GM23338 (cell line): Measurements from ENCODE around the gene TMEM63A. TPM values are rescaled to one million over a fixed set of nuclear protein-coding genes. Genes with fewer than 3 reads are reported as not detected.

ENCODE experiments used
- ATAC-seq: fragments of 200-7000 bp; cut with Tn5 transposase; 3 replicates; pipeline ENCODE4 v1.9.1; 2020
- DNase-seq: peaks from one replicate; pipeline ENCODE4 v3.0.0-alpha.2; 2015; ENCODE audit warnings: low spot score
- H2AFZ ChIP-seq: fragments of 200-600 bp; sonication (generic); 2 replicates; pipeline ENCODE4 v1.8.0; 2016; ENCODE audit warnings: antibody characterized with exemption, mild to moderate bottlenecking, moderate library complexity
- H3F3A ChIP-seq: fragments of 200-600 bp; sonication (generic); replicated peaks from 2 replicates; pipeline ENCODE4 v1.8.0; 2017; ENCODE audit warnings: antibody characterized with exemption, mixed run types, low read depth
- H3K27ac ChIP-seq: fragments of 200-600 bp; sonication (generic); 2 replicates; pipeline ENCODE4 v1.6.1; 2016; ENCODE audit warnings: low read depth
- H3K27me3 ChIP-seq: fragments of 200-600 bp; sonication (generic); 2 replicates; pipeline ENCODE4 v1.8.0; 2016; ENCODE audit warnings: mild to moderate bottlenecking, mixed run types, moderate library complexity; ENCODE audit not compliant: insufficient read depth
- H3K36me3 ChIP-seq: fragments of 200-600 bp; sonication (generic); 2 replicates; pipeline ENCODE4 v1.8.0; 2016; ENCODE audit warnings: mild to moderate bottlenecking; ENCODE audit not compliant: insufficient read depth
- H3K4me1 ChIP-seq: fragments of 200-600 bp; sonication (generic); 2 replicates; pipeline ENCODE4 v1.8.0; 2016; ENCODE audit warnings: mild to moderate bottlenecking, moderate library complexity; ENCODE audit not compliant: insufficient read depth
- H3K4me2 ChIP-seq: fragments of 200-600 bp; sonication (generic); 2 replicates; pipeline ENCODE4 v1.7.1; 2017; ENCODE audit warnings: mixed run types
- H3K4me3 ChIP-seq: fragments of 200-600 bp; sonication (generic); 2 replicates; pipeline ENCODE4 v1.6.1; 2016; ENCODE audit warnings: mixed run types
- H3K79me2 ChIP-seq: fragments of 200-600 bp; sonication (generic); replicated peaks from 2 replicates; pipeline ENCODE4 v1.8.0; 2017; ENCODE audit warnings: mild to moderate bottlenecking; ENCODE audit not compliant: insufficient read depth
- H3K9me2 ChIP-seq: fragments of 200-600 bp; sonication (generic); 2 replicates; pipeline ENCODE4 v1.8.0; 2017; ENCODE audit not compliant: insufficient read depth
- H4K20me1 ChIP-seq: fragments of 200-600 bp; sonication (generic); replicated peaks from 2 replicates; pipeline ENCODE4 v1.8.0; 2017; ENCODE audit warnings: mild to moderate bottlenecking; ENCODE audit not compliant: insufficient read depth
- H3K27ac Mint-ChIP-seq: 2 replicates; pipeline ENCODE4 v1.8.0; 2020; ENCODE audit warnings: inconsistent platforms, mild to moderate bottlenecking, moderate library complexity, mixed read lengths
- H3K27me3 Mint-ChIP-seq: 3 replicates; pipeline ENCODE4 v1.8.0; 2022; ENCODE audit warnings: low read depth, mild to moderate bottlenecking, moderate library complexity, mixed read lengths, inconsistent platforms; ENCODE audit not compliant: insufficient read depth, poor library complexity
- H3K36me3 Mint-ChIP-seq: 3 replicates; pipeline ENCODE4 v1.8.0; 2021; ENCODE audit warnings: low read depth, mild to moderate bottlenecking, inconsistent platforms, moderate library complexity, mixed read lengths
- H3K4me1 Mint-ChIP-seq: 3 replicates; pipeline ENCODE4 v1.8.0; 2020; ENCODE audit warnings: mild to moderate bottlenecking, inconsistent platforms, mixed read lengths
- H3K4me3 Mint-ChIP-seq: 3 replicates; pipeline ENCODE4 v1.8.0; 2021; ENCODE audit warnings: moderate library complexity, mild to moderate bottlenecking, inconsistent platforms, mixed read lengths
- H3K9me3 Mint-ChIP-seq: 3 replicates; pipeline ENCODE4 v1.8.0; 2020; ENCODE audit warnings: moderate library complexity, mild to moderate bottlenecking, inconsistent platforms, mixed read lengths
- EZH2 ChIP-seq: fragments of 200-600 bp; sonication (generic); IDR thresholded peaks from one replicate; pipeline ENCODE4 v1.8.0; 2017; ENCODE audit warnings: antibody characterized with exemption, mild to moderate bottlenecking, low read depth; ENCODE audit not compliant: unreplicated experiment
- POLR2AphosphoS5 ChIP-seq: IDR thresholded peaks from 2 replicates; pipeline ENCODE4 v1.6.1; 2016; ENCODE audit warnings: antibody characterized with exemption, low read depth
- ZNF114 ChIP-seq: fragments of 250-450 bp; sonication (Bioruptor Pico); IDR thresholded peaks from 2 replicates; pipeline ENCODE4 v1.5.0; 2020; ENCODE audit warnings: mild to moderate bottlenecking, moderate library complexity
- polyA plus RNA-seq: library from polyadenylated mRNA; unstranded; fragments of >200 nt; fragmentation: Nextera tagmentation; extraction: Ambion mirVana; gene quantifications from 2 replicates; pipeline ENCODE4 v1.2.1, GENCODE V29; 2016
- total RNA-seq: library from RNA; depleted of rRNA; stranded (reverse); fragments of >200 nt; shearing (Covaris generic); gene quantifications from 2 replicates; pipeline ENCODE4 v1.2.3, GENCODE V29; 2014
- TF ChIP-seq, protein P1 (sequence below): IDR thresholded peaks from 2 replicates; pipeline ENCODE4 v1.6.1; 2016; ENCODE audit warnings: antibody characterized with exemption
- TF ChIP-seq, protein P2 (sequence below), 2 experiments: fragments of 200-600 bp in 1 of 2; sonication (generic) in 1 of 2; conservative IDR thresholded peaks; 2 replicates each; pipeline versions ENCODE4 v1.5.1 to v1.6.1; 2016 to 2017; ENCODE audit warnings: antibody characterized with exemption in 2 of 2, low read depth in 2 of 2, mild to moderate bottlenecking in 2 of 2, moderate library complexity in 1 of 2

The TMEM63A gene
- total and polyA plus RNA-seq, 2 experiments from 2014 or later: 31.7 to 76.9 TPM

DNA sequence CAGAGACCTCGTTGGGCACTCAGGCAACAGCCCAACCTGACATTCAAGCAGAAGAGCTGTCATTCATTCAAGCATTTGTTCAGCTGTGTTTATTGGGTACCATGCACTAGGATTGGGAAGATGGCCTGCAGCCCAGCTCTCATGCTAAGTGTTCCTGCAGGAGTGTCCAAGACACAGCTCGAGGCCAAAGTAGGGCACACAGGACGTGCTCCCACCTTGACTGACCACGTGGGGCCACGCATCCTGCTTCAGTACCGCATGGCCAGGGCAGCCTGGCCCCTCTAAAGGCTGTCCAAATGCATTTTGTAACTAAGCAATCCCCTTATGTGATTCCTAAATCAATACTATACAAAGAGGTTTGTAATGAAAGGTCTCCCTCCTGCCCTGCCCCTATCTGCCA is 32.2 kb upstream of the TMEM63A start:
- ATAC-seq: no peak
- TF ChIP-seq POLR2AphosphoS5 (no peak), ZNF114 (CRISPR knock-in tag) (no peak), EZH2 (no peak)
- H3K9me3 Mint-ChIP-seq: no peaks in the 10 kb centered on the region; the same call in 2 of the 3 replicates
- no peak overlapping the region for H3K27ac Mint-ChIP-seq
- H3K4me1 Mint-ChIP-seq: peaks cover 22% of the 10 kb centered on the region
- H3K4me3 Mint-ChIP-seq: no peak overlapping the region; the same call in 2 of the 3 replicates
- no peak overlapping the region for H3K4me2 ChIP-seq
- H3K79me2 ChIP-seq: no peaks in the 10 kb centered on the region
- no peaks in the 10 kb centered on the region for H3K27me3 ChIP-seq
- H4K20me1 ChIP-seq: no peaks in the 10 kb centered on the region
- H3K4me1 ChIP-seq: peaks cover 10% of the 10 kb centered on the region
- DNase-seq: no peak
- H3K9me2 ChIP-seq: no peaks in the 10 kb centered on the region
- no peak overlapping the region for H2AFZ ChIP-seq
- no peak overlapping the region for H3K4me3 ChIP-seq
- H3K36me3 Mint-ChIP-seq: peaks cover 25% of the 10 kb centered on the region
- no peaks in the 10 kb centered on the region; the same call in 1 of the 2 replicates for H3F3A ChIP-seq
- peaks cover under 1% of the 10 kb centered on the region; the same call in 1 of the 2 replicates for H3K36me3 ChIP-seq
- H3K27ac ChIP-seq: no peak overlapping the region
- peaks cover 13% of the 10 kb centered on the region for H3K27me3 Mint-ChIP-seq

DNA sequence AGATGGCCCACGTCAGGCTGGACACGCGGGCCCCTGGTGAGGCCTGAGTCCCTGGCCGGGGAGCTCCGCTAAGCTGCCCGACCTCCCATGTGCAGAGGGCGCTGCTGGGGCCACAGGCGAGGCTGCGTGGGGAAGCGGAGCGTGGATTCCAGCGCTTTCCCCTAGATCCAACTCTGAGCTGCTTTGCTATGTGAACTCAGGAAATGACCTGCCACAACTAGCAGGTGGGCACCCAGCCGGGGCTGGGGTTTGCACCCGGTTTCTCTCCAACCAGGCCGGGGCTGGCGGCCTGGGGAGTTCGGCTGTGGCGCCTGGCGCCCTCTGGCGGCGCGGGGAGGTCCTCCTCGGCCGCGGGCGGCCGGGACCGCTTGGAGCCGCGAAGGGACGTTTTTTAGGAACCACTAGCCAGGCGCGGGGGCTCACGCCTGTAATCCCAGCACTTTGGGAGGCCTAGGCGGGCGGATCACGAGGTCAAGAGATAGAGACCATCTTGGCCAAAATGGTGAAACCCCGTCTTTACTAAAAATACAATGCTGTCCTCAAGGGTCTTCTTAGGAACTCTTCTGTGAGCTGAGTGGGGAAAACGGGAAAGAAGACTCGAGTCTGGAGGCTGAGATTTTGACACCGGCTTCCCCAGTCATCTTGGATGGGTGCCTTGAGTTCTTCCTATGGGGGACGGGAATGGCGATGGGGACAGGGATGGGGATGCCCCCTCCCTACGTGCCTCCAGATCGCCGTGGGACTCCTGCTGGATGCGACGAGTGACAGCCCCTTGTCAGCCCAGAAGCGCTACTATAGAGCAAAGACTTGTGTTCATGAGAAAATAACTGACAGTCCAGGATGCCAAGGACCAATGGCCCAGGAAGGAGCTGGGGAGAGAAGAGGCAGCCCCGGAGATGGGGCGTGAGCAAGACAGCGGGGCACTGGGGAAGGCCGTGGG is 29.3 kb upstream of the TMEM63A start:
- Histone ChIP-seq H3K9me2 (no peaks in the 10 kb centered on the region), H3K4me2 (peak overlapping the region; percentile 65), H3K36me3 (no peaks in the 10 kb centered on the region), H3K79me2 (no peaks in the 10 kb centered on the region), H3F3A (no peaks in the 10 kb centered on the region), H3K4me3 (no peak overlapping the region), H4K20me1 (no peaks in the 10 kb centered on the region), H2AFZ (peak overlapping the region; percentile 85), H3K4me1 (peaks cover 11% of the 10 kb centered on the region), H3K27ac (0 out of 2 replicates have a peak overlapping the region, but pooled peaks have one; percentile 55), H3K27me3 (no peaks in the 10 kb centered on the region)
- Mint-ChIP-seq H3K36me3 (no peaks in the 10 kb centered on the region; the same call in 2 of the 3 replicates), H3K27me3 (peaks cover 13% of the 10 kb centered on the region), H3K27ac (no peak overlapping the region), H3K4me3 (no peak overlapping the region), H3K4me1 (peaks cover 29% of the 10 kb centered on the region), H3K9me3 (no peaks in the 10 kb centered on the region; the same call in 2 of the 3 replicates)
- ATAC-seq: peak; percentile 93
- DNase-seq: peak; percentile 88
- TF ChIP-seq, protein P1, sequence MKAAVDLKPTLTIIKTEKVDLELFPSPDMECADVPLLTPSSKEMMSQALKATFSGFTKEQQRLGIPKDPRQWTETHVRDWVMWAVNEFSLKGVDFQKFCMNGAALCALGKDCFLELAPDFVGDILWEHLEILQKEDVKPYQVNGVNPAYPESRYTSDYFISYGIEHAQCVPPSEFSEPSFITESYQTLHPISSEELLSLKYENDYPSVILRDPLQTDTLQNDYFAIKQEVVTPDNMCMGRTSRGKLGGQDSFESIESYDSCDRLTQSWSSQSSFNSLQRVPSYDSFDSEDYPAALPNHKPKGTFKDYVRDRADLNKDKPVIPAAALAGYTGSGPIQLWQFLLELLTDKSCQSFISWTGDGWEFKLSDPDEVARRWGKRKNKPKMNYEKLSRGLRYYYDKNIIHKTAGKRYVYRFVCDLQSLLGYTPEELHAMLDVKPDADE: no peak
- TF ChIP-seq, protein P2, sequence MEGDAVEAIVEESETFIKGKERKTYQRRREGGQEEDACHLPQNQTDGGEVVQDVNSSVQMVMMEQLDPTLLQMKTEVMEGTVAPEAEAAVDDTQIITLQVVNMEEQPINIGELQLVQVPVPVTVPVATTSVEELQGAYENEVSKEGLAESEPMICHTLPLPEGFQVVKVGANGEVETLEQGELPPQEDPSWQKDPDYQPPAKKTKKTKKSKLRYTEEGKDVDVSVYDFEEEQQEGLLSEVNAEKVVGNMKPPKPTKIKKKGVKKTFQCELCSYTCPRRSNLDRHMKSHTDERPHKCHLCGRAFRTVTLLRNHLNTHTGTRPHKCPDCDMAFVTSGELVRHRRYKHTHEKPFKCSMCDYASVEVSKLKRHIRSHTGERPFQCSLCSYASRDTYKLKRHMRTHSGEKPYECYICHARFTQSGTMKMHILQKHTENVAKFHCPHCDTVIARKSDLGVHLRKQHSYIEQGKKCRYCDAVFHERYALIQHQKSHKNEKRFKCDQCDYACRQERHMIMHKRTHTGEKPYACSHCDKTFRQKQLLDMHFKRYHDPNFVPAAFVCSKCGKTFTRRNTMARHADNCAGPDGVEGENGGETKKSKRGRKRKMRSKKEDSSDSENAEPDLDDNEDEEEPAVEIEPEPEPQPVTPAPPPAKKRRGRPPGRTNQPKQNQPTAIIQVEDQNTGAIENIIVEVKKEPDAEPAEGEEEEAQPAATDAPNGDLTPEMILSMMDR (conservative IDR thresholded peaks at IDR 0.05; ENCODE audit: low read depth in 2 of 2): peak; percentile 81 to 89
